ENCODE measurements around the gene RHOV.

RHOV gene

DNA sequence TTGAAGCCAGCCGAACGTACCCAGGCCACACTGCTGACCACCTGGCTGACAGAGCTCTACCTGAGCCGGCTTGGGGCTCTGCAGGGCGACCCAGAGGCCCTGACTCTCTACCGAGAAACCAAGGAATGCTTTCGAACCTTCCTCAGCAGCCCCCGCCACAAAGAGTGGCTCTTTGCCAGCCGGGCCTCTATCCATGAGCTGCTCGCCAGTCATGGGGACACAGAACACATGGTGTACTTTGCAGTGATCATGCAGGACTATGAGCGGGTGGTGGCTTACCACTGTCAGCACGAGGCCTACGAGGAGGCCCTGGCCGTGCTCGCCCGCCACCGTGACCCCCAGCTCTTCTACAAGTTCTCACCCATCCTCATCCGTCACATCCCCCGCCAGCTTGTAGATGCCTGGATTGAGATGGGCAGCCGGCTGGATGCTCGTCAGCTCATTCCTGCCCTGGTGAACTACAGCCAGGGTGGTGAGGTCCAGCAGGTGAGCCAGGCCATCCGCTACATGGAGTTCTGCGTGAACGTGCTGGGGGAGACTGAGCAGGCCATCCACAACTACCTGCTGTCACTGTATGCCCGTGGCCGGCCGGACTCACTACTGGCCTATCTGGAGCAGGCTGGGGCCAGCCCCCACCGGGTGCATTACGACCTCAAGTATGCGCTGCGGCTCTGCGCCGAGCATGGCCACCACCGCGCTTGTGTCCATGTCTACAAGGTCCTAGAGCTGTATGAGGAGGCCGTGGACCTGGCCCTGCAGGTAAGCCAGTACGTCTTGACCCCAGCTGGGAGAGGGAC, 26.4 kb upstream of the RHOV start:
- H3K4me2 ChIP-seq = peak overlapping the region; percentile 94 to 99 (median 98); a peak in 20 of 22 replicates
- H3K4me1 ChIP-seq = peaks cover 72 to 99% (median 87%) of the 10 kb centered on the region in 10 experiments
- H3K36me3 ChIP-seq = peaks cover 69 to 96% (median 85%) of the 10 kb centered on the region in 11 experiments
- no peak for TF ChIP-seq Cebpa-rat (IDR thresholded peaks at IDR 0.05)
- no peaks in the 10 kb centered on the region for H3K9me3 ChIP-seq (replicated peaks in 1 of 11)
- peak overlapping the region in 10 of 11 experiments; percentile 8 to 98 (median 90); a peak in 18 of 22 replicates for H3K27ac ChIP-seq
- H3K4me3 ChIP-seq = peak overlapping the region in 4 of 10 experiments; percentile 15 to 60 (median 39); a peak in 6 of 20 replicates
- H3K9ac ChIP-seq = peak overlapping the region in 10 of 11 experiments; percentile 31 to 88 (median 68); a peak in 18 of 22 replicates
- H4K20me1 ChIP-seq = peaks cover 3 to 97% (median 17%) of the 10 kb centered on the region in 11 experiments; a peak in 15 of 22 replicates
- H3K27me3 ChIP-seq = no peaks in the 10 kb centered on the region

DNA sequence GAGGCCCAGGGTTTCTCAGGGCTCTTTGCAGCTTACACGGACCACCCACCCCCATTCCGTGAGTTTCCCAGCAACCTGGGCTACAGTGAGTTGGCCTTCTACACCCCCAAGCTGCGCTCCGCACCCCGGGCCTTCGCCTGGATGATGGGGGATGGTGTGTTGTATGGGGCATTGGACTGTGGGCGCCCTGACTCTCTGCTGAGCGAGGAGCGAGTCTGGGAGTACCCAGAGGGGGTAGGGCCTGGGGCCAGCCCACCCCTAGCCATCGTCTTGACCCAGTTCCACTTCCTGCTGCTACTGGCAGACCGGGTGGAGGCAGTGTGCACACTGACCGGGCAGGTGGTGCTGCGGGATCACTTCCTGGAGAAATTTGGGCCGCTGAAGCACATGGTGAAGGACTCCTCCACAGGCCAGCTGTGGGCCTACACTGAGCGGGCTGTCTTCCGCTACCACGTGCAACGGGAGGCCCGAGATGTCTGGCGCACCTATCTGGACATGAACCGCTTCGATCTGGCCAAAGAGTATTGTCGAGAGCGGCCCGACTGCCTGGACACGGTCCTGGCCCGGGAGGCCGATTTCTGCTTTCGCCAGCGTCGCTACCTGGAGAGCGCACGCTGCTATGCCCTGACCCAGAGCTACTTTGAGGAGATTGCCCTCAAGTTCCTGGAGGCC, 25.6 kb upstream of the RHOV start:
- Histone ChIP-seq H4K20me1 (peaks cover 5 to 95% (median 16%) of the 10 kb centered on the region in 11 experiments; a peak in 15 of 22 replicates), H3K36me3 (peaks cover 69 to 88% (median 79%) of the 10 kb centered on the region in 11 experiments), H3K27me3 (no peaks in the 10 kb centered on the region), H3K9ac (peak overlapping the region in 10 of 11 experiments; percentile 23 to 88 (median 68); a peak in 16 of 22 replicates), H3K4me2 (peak overlapping the region in 10 of 11 experiments; percentile 94 to 99 (median 98); a peak in 16 of 22 replicates), H3K27ac (peak overlapping the region in 10 of 11 experiments; percentile 8 to 98 (median 90); a peak in 18 of 22 replicates), H3K4me1 (peaks cover 68 to 94% (median 82%) of the 10 kb centered on the region in 10 experiments), H3K9me3 (replicated peaks in 1 of 11) (no peaks in the 10 kb centered on the region), H3K4me3 (peak overlapping the region in 1 of 10 experiments; percentile 60; a peak in 2 of 20 replicates)
- no peak for TF ChIP-seq Cebpa-rat (IDR thresholded peaks at IDR 0.05)

DNA sequence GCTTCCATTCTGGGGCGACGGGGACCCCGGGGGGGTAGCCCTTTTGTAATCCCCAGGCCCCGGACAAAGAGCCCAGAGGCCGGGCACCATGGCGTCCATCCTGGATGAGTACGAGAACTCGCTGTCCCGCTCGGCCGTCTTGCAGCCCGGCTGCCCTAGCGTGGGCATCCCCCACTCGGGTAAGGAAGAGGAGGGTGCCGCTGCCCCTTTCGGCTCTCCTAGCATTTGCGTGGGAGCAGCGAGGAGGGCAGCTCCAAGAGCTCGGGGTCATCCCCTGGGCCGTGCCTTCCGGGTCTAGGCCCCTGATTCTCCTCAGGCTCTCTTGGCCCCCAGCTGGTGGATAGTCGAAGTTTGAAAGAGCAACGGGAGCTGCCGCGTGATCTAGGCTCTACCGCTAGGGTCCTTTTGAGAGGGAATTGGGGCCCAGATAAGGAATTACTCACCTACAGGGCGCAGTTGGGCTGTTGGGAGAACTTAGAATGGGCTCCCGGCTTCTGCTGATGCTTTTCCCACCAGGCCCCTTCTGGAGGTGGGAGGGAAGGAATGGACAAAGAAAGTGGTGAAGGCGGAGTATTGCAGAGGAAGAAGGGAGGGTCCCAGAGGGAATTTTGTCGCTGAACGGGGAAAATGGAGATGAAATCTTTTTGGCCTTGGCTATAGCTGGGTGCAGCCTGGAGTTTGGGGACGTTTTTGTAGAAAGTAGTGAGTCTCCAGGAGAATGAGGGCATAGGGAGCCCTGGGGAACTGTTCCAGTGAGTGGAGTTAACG, 20.8 kb upstream of the RHOV start:
- Histone ChIP-seq H4K20me1 (peaks cover 0 to 50% (median 11%) of the 10 kb centered on the region in 11 experiments; a peak in 14 of 22 replicates), H3K36me3 (peaks cover 39 to 45% (median 42%) of the 10 kb centered on the region in 11 experiments), H3K9ac (peak overlapping the region; percentile 88 to 96 (median 90)), H3K27ac (peak overlapping the region; percentile 85 to 97 (median 91)), H3K27me3 (no peaks in the 10 kb centered on the region), H3K9me3 (replicated peaks in 1 of 11) (no peaks in the 10 kb centered on the region), H3K4me1 (peaks cover 40 to 72% (median 60%) of the 10 kb centered on the region in 10 experiments), H3K4me2 (peak overlapping the region; percentile 89 to 100 (median 98)), H3K4me3 (peak overlapping the region; percentile 80 to 99 (median 94))
- no peak for TF ChIP-seq Cebpa-rat (IDR thresholded peaks at IDR 0.05)

DNA sequence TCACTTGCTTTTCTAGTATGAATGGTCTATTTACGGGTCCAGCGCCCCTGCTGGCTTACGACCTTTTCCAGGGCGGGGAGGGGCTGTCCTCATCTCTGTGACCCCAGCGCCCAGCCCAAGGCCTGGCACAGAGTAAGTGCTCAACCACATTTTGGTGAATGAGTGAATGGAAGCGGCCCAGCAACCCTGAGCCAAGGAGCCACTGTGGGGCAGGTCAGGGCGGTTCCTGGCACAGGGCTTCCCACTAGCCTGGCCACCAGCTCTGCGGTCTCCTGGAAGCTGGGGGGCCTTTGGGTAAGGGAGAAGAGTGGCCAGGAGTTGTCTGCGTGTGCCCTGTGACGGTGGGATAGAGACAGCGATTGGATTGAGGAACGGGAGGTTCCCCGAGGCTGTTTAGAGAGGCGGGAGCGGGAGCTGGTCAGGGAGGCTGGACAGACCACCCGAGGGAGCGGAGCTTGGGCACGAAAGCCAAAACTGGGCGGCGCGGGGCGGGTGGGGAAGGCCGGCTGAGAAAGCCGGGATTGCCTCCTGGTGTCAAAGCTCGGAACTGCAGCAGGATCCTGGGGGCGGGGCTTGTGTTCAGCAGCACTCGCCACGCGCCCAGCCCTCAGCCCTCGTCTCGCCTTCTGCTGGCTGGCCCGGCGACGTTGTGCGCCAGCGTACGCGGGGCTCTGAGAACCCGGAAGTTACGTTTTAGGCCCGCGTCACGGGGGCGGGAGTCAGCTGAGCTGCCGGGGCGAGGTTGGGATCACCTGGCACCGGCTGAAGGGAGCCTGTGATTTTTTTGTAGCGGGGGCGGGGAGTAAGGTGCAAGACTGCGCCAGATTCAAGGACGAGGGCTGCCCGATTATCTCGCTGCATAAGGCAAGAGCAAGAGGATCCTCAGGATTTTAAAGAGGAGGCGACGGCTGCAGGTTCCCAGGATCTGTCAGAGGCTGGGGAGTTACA, 20.0 kb upstream of the RHOV start, which contains the start of gene VPS18:
Gene VPS18 (plus strand): TSS at position 718 of the 948 bp plus-strand sequence. CDS start 319 bp downstream, outside the sequence.
- TF ChIP-seq Cebpa-rat (IDR thresholded peaks at IDR 0.05) = no peak
- Histone ChIP-seq H3K36me3 (peaks cover 31 to 36% (median 34%) of the 10 kb centered on the region in 11 experiments), H3K4me2 (peak within 1 kb of the TSS; percentile 89 to 100 (median 98)), H3K27ac (peak within 1 kb of the TSS; percentile 85 to 97 (median 91)), H3K9me3 (replicated peaks in 1 of 11) (no peaks in the 10 kb centered on the region), H3K27me3 (no peaks in the 10 kb centered on the region), H3K9ac (peak within 1 kb of the TSS; percentile 88 to 96 (median 90)), H3K4me3 (peak within 1 kb of the TSS; percentile 80 to 99 (median 94)), H4K20me1 (peaks cover 0 to 41% (median 11%) of the 10 kb centered on the region in 11 experiments; a peak in 14 of 22 replicates), H3K4me1 (peaks cover 35 to 64% (median 52%) of the 10 kb centered on the region in 10 experiments)

DNA sequence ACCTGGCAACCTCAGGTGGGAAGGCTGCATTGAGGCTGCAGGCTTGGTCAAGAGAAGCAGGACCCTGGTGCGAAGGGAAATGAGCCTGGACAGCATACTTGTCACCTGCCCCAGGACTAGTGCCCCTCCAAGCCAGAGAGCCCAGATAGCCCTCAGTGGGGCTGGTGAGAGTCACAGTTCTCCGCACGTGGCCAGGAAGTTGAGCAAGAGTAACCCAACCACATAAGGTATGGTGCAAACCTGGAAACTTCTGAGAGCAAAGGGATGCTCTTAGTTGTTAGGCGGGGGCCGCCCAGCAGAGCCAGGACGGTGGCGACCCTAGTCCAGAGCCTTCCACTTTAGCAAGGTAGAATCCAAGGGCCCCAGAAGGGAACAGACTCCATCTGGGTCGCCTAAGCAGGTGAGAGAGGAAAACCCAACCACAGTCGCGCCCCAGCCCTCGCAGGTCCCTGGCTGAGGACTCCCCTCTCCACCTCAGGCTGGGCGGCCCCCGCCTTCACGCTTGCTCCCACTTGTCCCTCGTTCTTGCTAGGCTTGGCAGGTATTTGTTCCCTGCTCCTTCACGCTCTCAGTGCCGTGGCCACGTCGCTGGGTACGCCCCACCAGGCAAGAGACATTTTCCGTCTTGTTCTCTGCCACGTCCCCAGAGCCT, 19.1 kb upstream of the RHOV start:
- Histone ChIP-seq H3K9me3 (replicated peaks in 1 of 11) (no peaks in the 10 kb centered on the region), H3K4me1 (peaks cover 35 to 56% (median 46%) of the 10 kb centered on the region in 10 experiments), H3K27me3 (no peaks in the 10 kb centered on the region), H3K36me3 (peaks cover 22 to 28% (median 25%) of the 10 kb centered on the region in 11 experiments; a peak in 21 of 22 replicates), H3K9ac (peak overlapping the region in 9 of 11 experiments; percentile 88 to 94 (median 90); a peak in 18 of 22 replicates), H4K20me1 (peaks cover 0 to 33% (median 11%) of the 10 kb centered on the region in 11 experiments; a peak in 14 of 22 replicates), H3K4me3 (peak overlapping the region in 1 of 10 experiments; percentile 92; a peak in 1 of 20 replicates), H3K27ac (peak overlapping the region in 9 of 11 experiments; percentile 55 to 92 (median 89); a peak in 15 of 22 replicates), H3K4me2 (peak overlapping the region; percentile 86 to 99 (median 96))
- peak in 2 of 11 experiments; percentile 31 to 42; a peak in 2 of 22 replicates for TF ChIP-seq Cebpa-rat (IDR thresholded peaks at IDR 0.05)

DNA sequence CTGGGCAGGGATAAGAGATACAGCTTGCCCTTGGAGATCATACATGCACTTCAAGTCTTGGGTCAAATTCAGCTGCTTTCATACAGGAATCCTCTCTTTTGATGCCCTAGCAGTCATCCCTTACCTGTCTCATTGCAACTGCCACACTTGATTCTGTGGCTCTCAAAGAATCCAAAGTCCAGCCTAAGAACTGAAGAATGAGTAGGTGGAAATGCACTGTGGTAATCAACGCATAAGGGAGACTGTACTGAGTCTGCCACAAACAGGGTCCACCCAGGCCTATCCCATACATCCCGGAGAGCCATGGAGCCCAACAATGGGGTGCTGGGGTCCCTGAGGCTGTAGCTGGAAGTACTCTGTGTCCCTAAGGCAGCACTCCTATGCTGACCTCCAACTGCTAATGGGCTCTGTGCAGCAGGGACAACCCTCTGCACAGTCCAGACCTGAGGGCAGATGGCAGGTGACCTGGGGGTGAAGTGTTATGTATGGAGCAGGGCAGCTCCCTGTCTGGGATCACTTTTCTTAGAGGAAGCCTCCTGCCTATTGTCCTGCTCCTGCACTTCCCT, 18.5 kb upstream of the RHOV start:
- peak overlapping the region in 7 of 11 experiments; percentile 3 to 89 (median 62); a peak in 8 of 22 replicates for H3K27ac ChIP-seq
- no peaks in the 10 kb centered on the region for H3K9me3 ChIP-seq (replicated peaks in 1 of 11)
- TF ChIP-seq Cebpa-rat (IDR thresholded peaks at IDR 0.05) = no peak
- no peak overlapping the region for H3K4me3 ChIP-seq
- H3K4me1 ChIP-seq = peaks cover 35 to 50% (median 43%) of the 10 kb centered on the region in 10 experiments
- H3K36me3 ChIP-seq = peaks cover 16 to 22% (median 19%) of the 10 kb centered on the region in 11 experiments; a peak in 21 of 22 replicates
- H3K27me3 ChIP-seq = no peaks in the 10 kb centered on the region
- H3K9ac ChIP-seq = peak overlapping the region in 8 of 11 experiments; percentile 88 to 94 (median 90); a peak in 10 of 22 replicates
- H3K4me2 ChIP-seq = peak overlapping the region; percentile 86 to 99 (median 96); a peak in 21 of 22 replicates
- H4K20me1 ChIP-seq = peaks cover 0 to 27% (median 11%) of the 10 kb centered on the region in 11 experiments; a peak in 14 of 22 replicates
